Stimulated activated CD4-positive, alpha-beta T cell treated with anti-CD3 and anti-CD28 coated beads, Interleukin-15, amount 100 ng/mL, for 24 hours (primary cell): ENCODE results near the gene CDC6.

Experiments
- DNase-seq: peaks from one replicate; pipeline ENCODE4 v3.0.0-alpha.2; 2020

Gene CDC6

DNA sequence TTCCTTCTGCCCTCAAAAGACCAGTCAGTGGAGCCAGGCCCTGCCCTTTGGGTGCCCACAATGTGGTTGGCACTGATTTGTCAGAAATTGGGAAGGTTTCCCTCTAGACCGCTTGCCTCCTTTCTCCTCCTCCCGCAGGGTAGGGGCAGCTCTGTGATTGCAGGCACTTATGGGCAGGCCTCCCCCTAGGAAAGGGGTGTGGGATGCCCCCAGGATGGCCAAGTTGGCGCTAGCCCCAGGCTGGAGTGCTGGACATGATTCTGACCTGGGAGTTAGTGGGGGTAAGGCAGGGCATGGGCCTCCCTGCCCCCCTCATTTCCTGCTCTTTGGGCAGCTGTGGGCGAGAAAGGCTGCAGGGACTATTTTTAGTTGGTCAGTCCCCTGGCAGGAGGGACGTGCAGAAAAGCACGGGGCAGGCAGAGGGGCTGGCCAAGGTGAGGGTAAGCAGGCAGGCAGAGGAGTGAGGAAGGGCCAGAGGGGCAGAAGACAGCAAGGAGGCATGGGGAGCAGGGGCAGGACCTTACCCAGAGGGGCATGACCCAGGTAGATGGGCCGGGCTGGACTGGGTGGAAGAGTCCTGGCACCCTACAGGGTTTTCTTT lies 24.6 kb downstream of the CDC6 start:
- no peak for DNase-seq

DNA sequence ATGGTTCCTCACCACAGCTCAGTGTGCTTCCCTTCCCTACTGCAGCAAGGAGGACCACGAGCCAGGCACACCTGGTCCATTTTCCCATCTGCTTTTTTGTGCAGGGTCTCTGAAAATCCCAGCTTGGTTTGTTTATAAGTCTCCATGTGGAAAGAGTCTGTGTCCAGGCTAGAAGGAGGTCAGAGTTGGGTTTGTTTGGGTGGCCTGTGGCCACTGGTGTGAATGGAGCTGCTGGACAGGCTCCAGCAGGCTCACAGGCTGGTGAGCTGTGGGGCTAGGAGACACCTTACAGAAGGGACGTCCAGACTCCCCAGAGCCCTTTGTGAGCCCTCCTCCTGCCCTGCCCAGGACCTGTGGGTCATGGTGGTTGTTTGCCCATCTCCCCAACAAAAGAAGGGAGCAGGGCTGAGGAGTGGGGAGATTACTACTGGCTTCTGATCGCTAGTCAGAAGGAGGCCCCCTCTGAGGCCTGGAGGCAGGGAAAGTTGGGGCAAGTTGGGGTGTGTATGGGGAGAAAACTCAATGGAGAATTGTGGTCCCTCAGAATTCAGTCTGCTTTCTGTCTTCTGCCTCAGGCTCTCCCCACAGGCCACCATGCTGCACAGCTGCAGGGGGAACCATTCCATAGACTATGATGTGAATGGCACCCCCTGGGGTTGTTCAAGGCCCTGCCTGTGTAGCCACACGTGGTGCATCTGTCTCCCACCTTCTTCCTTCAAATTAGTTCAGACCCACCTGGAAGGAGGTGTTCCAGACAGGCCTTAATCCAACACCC lies 25.4 kb downstream of the CDC6 start:
- DNase-seq, result no peak

DNA sequence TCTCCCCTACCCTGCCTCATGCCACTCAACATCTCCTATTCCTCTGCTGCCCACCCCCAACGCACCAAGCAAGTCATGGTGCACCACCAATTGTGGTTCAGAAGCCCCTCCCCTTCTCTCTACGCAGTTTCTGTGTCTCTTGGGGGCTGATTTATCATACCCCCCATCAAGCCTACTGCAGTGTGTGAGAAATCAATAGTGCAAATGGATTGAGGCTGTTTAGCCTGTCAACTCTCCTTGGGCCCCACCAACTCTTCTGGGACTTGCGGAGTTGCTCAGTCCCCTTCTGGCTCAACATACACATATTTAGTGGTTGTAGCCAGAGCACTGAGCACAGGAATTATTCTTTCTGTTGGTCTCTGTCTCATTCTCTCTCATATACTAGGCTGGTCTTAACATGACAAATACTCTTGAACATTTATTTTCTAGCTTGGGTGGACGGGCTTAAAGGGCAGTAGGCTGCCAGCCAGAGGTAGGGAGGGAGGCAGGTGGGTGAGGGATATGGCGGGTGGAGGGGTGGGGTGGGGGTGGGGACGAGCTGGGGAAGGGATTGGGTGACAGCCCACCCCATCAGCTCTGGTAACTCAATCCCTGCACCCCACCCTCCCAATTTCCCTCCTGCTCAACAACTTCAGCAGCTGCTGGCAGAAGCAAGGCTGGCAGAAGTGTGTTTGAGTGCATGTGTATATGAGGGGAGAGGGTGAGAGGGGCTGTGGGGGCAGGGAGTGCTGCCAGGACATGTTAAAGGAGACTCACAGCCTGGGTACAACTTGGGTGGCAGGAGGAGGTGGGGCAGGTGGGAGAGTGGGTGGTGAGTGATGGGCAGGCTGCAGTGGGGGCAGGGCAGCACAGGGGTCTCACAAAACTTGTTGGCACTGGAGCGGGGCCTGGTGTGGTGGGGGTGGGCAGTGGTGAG lies 26.2 kb downstream of the CDC6 start:
- no peak for DNase-seq

DNA sequence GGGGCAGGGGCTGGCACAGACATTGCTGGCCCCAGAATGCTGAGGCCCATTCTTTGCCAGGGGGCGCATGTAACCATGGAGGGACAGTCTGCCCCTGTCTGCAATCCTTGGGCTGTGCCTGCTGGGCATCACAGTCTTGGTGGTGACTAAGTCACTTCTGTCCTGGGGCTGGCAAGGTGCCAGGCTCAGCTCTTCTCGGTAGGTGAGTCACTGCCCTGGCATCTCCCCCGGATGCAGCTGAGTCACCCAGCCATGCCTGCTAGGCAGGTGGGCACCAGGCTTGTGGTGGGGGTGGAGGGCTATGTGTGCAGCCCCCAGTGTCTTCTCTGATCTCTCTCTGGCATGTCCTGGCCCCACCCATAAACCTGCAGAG lies 26.9 kb downstream of the CDC6 start:
- DNase-seq, result peak; percentile 89

DNA sequence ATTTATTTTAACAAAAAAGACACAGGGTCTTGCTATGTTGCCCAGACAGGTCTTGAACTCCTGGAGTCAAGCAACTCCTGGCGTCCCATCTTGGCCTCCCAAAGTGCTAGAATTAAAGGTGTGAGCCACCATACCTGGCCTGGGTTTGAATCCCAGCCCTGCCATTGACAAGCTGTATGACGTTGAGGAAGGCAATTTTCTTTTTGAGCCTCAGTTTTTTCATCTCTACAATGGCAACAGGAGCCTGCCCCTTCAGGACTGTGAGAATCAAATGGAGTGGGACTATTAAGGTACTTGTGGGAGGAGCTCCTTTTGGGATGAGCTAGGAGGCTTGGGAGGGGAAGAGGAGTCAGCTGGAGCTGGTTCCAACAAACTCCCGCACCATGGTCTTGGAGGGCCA lies 27.5 kb downstream of the CDC6 start:
- DNase-seq, result no peak

DNA sequence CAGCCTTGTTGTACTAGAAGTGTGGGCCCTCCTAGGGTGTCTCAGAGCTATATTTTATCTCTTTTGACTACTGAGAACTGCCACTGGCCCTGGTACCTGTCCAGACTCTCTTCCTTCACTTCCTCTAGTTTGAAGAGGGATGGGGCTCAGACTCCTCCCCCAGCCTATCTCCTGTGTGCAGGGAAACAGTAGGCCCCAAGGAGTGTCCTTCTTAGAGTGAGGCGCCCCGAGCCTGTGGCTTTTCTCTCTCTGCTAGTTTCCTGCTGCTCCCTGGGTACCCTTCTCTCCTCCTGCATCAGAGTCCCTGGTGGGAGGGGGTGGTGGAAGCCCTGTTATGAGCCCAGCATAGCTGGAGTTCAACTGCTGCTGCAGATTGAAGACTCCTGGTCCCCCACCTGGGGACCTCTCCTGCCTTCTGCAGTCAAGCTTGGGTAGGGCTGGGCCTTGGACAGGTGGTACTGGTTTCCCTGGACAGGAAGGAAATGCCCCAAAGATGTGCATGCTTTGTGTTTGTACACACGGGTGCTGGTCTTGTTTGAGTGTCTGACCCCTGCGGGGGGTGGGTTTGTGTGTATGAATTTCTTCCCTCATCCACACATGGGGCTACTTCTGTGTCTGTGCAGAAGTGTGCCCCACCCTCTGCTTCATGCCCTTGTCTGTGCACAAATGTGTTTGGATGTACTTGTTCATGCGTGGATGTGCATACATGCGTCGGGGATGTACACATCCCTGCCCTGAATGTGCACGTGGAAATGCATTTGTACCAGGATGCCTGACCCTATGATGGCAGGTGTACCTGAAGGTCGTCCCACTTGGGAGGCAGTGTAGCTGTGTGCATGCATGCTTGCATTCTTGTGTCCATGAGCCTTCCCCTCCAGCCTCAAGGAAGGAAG lies 28.2 kb downstream of the CDC6 start:
- DNase-seq, result peak; percentile 17

DNA sequence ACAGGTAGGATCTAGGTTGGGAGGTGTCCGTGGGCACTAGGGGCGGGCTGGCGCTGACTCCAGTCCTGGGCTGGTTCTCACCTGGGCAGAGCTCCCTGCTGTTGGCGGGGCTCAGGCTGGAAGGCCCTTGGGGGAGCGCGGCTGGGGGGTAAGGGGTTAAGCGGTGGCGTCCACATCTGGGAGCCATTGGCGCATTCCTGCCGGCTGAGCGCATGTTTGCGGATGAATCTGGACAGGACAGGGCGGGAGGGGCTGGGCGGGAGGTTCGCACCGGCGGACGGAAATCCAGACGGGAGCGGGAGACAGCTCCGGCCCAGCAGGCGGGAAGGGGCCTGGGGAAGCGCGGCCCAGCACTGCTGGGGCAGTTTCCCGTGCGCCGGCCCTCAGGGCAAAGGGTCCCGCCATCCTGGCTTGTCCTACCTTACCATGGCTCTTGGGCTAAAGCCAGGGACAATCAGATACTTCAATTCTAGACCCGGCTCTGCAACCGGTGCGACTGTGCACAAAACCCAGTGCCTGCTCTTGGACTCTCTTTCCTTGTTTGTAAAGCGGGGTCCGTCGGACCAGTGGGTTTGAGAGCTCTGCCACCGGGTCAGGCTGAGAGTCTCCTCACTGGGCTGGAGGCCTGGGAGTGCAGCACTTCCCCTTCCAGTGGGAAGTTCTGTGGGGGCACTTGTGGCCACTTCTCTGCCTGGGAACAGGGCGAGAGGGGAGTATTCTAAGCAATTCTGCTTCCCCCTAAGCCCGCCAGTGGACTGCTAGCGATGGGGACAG lies 29.1 kb downstream of the CDC6 start:
- no peak for DNase-seq

DNA sequence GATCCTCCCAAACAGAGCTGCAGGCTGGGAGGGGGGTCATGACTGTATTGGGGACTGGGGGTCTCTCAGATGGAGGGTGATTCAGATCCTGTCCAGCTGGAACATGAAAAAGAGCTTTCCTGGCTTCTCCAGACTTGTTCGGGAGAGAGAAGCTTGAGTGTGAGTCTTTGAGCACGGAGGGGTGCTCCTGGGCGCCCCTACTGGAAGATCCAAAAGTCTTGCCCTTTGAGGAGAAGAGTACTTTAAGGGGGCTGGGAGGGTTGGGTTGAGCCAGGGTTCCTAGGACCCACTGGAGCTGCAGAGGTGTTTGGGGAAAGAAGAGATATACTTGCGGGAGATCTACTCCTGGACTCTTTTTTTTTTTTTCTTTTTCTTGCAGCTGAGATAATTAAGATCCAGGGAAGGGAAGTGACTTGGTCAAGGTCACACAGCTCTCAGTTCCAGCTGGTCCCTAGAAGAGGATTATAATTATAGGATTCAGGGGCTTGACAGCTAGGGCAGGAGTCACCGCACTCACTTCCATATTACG lies 29.7 kb downstream of the CDC6 start:
- peak; percentile 65 for DNase-seq

DNA sequence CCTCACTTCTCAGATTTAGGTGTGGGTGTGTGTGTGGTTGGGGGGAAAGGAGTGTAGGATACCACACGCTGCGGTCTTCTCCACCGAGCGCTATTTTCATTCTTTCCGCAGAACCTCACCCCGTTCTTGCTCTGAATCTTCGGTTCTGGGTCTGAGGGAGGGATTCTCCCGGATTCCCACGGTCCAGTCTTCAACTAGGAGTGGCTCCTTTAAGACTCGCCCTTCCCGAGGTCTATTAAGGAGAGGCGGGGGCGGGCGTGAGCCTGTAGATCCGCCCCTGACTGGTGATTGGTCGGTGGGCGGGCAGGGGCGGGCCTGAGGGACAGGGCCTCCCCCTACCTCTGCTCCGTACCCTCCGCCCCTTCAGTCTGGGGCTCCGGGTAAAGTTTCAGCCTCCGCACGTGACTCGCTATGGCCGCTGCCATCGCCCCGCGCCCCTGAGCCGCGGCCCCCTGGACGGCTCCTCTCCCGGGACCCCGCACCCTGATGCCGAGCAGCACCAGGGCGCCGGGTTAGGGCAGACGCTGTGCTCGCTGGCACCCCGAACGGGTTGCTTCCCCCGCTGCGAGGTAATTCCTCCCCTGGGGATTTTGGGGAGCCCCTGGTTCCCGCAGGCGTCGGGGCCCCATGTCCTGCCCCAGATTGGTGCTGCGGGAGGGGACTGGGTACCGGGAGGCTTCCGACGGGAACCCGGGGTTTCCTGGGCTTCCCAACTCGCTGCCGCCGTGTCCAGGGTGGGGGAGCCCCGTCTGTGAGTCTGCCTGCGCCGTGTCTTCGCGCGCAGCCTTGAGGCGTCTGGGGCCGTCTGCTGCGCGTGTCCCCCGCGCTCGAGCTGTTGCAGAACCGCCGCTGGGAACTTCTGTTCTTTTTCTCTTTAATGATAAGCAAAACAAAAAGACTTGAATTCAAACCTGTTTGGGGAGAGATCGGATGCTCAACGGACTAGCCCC lies 30.5 kb downstream of the CDC6 start:
- peak; percentile 95 for DNase-seq

DNA sequence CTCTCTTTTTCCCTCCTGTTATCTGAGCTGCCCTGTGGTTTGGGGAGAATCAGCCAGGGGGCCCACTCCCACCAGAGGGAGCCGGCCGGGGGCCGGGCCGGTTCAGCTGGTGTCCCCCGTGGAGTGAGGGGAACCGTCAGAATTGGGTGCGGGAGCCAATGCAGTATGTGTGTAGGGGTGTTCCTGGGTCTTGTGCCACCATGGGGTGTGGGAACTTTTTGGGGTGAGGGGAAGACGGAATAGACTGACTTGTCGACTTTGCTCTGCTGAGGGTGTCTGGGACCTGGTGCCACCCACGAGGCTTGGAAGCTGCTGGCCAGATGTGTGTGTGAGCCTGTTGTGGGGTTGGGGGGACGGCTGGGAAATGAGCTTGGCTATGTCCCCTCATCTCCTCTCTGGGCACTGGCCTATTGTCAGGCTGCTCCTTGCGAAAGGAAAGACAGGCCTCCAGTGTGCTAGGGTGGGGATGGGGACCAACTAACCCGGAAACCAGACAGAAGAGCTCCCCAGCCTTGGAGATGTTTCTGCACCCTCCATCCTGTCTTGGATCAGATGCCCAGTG lies 31.2 kb downstream of the CDC6 start:
- no peak for DNase-seq

DNA sequence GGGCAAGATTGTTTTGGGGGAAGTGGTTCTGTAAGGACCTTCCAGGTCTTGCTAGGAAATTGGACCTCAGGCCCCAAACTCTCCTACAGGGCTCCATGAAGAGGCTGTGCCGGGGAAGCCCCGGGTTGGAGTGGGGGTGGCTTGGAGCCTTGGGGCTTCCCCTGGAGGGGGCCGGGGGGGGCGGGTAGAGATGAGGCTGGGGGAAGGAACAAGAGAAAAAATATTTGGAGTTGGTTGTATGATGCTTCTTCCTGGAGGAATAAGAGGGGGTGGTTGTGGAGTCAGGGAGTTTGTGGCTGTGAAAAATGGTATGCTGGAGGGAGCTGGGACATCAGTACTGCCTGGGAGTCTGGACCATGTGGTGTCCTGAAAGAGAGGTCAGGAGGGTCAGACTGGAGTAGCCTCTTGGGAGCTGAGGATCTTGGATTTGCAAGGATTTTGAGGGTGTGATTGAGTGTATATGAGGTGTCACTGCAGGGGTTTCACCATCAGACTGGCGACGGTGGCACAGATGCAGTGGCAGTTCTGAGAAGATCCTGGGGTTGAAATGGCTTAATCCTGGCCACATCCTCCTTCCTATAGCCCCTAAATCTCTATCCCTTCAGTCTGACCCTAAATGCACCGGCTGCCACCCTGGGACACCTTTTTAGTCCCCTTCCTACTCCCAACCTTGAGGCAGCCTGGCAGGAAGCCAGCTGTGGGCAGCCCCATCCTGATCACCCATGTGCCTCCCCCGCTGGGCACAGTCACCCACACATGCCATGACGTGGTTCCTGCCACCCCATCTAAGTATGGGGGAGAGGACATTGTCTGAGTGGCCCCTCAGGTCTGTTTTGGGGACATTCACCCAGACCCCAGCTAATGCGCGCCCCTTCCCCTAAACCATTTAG lies 32.2 kb downstream of the CDC6 start:
- peak; percentile 74 for DNase-seq

DNA sequence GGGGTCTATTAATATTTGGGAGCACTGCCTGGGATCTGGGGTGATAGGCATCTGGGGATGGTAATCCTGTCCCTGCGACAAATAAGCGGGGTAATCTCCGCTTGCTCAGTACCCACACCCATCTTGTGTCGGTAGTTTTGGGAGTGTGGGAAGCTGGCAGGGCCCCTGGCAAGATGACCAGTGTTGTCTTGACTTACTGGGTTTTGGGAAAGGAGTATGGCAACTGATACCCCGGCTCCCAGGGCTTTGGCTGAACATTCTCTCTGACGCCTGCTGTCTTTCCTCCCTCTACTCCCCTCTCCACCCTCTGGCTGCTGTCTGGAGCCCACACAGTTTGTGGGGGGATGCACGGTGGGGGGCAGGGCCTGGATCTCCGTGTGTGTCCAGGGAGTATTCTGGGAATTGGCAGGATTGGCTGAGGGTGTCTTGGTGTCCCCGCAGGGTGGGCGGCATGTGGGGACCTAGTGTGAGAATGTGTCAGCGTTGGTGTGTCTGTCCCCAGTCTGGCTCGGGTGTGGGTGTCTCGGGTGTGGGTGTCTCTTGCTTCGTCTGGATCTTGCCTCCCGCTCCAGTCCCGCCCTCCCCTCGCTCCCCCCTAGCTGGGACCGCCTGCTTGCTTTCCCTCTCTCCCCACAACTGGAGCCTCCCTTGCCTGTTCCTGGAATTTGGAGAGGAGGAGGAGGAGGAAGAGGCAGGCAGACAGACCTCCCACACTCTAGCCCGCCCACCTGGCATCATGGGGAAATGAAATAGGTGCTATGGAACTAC lies 33.3 kb downstream of the CDC6 start:
- DNase-seq, result peak; percentile 37

DNA sequence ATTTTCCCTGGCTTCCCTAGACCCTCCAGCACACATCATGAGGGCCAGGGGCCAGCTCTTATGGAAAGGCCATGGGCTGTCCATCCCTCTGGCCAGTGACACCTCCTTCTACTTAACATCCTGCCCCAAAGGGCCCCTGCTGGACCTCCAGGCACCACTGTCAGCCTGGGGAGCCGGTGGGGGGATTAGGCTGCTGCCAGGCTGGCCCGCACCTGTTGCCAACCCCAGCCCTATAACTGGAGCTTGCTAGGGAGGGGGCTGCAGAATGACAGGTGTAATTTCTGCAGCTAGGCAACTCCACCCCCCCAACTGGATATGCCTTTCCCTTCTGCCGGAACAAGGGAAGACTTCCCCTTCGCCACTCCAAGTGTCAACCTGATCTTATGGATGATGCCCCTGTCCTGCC lies 33.8 kb downstream of the CDC6 start:
- no peak for DNase-seq

DNA sequence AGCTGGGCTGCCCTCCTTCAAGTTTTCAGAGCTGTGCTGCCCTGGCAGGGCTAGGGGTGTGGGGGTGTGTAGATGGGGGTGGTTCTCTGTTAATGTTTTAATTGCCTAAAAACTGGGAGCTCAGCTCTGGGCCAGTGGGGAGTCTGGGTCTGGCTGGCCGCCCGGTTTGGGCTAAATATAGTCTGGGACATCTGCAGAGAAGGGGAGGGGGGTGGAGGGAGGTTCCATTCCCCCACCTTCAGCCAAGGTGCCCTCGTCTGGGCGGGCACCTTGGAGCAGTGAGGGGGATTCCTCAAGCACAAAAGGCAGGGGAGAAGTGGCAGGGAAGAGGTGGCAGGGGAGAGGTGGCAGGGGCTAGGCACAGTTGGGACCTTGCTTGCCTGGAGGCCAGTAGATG lies 34.3 kb downstream of the CDC6 start:
- no peak for DNase-seq

DNA sequence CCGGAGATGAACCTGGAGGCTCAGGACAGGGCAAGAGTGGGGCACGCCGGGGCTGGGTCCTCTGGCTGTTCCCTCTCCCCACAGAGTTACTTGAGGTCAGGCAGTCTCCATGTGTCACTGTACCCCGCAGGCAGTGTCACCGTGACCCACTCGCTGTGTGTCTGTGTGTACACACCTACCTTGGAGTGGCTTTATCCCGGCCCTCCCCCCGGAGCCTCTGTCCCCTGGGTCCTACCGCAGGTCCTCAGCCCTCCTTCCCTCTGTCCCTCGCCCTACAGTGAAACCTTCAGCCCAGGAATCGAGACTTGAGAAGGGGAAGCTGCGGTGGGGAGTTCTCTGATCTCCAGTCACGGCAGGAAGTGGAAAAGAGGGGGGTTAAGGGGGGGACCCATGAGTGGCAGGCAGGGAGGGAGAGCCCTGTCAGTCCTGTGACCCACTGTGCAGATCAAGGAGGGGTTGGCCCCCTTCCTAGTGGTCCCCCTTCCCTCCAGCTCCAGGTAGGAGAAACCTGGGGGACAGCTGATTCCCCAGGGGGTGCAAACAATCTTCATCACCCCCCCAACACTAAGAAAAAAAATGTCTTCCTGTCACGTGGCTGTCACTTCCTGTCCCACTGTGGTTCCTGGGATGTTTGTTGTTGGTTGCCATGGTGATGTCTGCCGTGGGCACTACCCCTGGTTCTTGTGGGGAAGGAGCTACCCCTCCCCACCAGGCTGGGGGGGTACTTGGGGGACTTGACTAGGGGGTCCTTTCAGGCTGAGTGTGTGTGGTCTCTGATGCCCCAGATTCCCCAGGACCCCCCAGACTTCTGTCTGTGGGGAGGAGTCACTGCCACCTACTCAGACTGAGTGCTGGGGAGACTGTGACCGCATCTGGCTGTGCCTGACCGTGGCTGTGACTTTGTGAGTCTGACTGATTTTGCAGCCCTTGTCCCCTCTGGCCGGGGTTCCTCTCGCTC lies 35.0 kb downstream of the CDC6 start:
- DNase-seq, result peak; percentile 84

DNA sequence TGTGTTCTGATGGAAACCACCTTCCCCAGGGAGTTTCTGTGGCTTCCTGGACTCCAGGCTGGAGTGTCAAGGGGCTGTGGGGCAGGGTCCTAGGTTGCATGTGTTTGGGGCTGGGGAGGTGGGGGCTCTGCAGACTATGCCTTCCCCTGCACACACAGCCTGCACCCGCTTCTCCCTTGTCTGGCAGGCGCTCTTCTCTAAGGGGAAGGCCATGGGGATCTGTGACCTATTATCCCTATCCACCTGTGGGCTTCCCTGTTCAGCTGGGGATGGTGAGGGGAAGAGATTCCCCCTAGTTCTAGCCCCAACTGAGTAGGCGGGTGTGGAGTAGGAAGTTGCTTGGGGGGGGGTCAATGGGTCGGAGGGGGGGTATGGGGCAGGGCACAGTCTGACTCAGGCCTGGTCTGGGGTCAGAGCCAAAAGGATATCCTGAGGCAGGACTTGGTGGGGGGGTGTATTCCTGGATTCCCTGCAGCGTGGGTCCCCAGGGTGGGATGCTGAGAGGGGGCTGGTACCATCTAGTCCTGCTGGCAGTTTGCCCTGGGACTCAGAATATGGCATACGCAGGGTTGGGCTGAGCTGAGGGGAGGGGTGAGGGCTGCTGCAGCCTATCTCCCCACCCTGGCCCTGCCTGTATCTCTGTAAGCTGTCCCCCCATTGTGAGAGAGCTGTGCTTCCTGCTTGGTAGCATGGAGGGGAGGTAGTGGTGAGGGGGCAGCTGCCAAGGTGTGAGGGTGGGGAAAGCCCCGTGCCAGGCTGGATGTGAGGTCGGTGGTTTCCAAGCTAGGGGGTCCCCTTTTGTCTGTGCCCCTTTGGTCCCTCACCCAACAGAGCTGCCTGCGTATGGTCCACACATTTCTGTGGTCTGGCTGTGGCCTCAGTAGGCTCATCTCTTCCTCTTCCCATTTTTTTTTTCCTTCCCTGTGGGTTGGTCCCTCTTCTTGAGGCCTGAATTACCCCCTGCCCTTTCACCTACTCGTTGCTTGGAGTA lies 36.0 kb downstream of the CDC6 start:
- peak; percentile 60 for DNase-seq
